K562 (cell line): ENCODE results near the gene TEP1. TPM values are rescaled to one million over a fixed set of nuclear protein-coding genes. Genes with fewer than 3 reads are reported as not detected.

Experiments used
- ATAC-seq: fragments of 200-7000 bp; cut with Tn5 transposase; 3 replicates; pipeline ENCODE4 v1.9.1; 2020; ENCODE audit warnings: moderate library complexity
- BruUV-seq: library from RNA; stranded (reverse); fragments of 400-500 nt; replicated peaks from 2 replicates; lab custom pipeline; 2021; lab: Mats Ljungman, UMichigan
- CTCF ChIA-PET: fragments of 300-600 bp; formaldehyde crosslinking; extraction: SDS; loops from one replicate; lab custom pipeline; 2021; ENCODE audit warnings: low intra/inter-chr PET ratio; lab: Yijun Ruan, JAX
- POLR2A ChIA-PET: fragments of 300-600, 350-650 bp; sonication (Branson Sonifier 250); formaldehyde crosslinking; extraction: SDS; loops from one replicate; lab custom pipeline; 2021; ENCODE audit warnings: antibody characterized with exemption, inconsistent platforms; lab: Yijun Ruan, JAX
- DNase-seq, 4 experiments: peaks; one replicate each; pipeline versions ENCODE4 v3.0.0 to v3.0.0-alpha.2; 2011 to 2018; ENCODE audit warnings: low spot score in 3 of 4, mixed read lengths in 3 of 4; ENCODE audit errors: extremely low read depth in 1 of 4
- FAIRE-seq: peaks from 2 replicates; lab custom pipeline; 2011; peaks lifted over from hg19 to GRCh38; lab: Jason Lieb, UNC
- H2AFZ ChIP-seq: 2 replicates; pipeline ENCODE4 v1.6.0; 2011; ENCODE audit warnings: low read depth, low read length, control low read depth, inconsistent platforms
- H3K27ac ChIP-seq: fragments of 200-600 bp; 3 replicates; pipeline ENCODE4 v1.8.0; 2011; ENCODE audit warnings: low read depth, mild to moderate bottlenecking, control low read depth, inconsistent platforms, low read length, moderate library complexity, mixed read lengths; ENCODE audit errors: extremely low read depth
- H3K27me3 ChIP-seq, 2 experiments: fragments of 300-600 bp in 1 of 2; 2 replicates in 1 of 2; 3 replicates in 1 of 2; pipeline versions ENCODE4 v1.6.0 to v1.8.0; 2011; ENCODE audit warnings: inconsistent platforms in 2 of 2, low read length in 2 of 2, mild to moderate bottlenecking in 1 of 2, mixed read lengths in 1 of 2, moderate library complexity in 1 of 2; ENCODE audit not compliant: control insufficient read depth in 2 of 2, insufficient read depth in 2 of 2
- H3K36me3 ChIP-seq: fragments of 300-600 bp; 3 replicates; pipeline ENCODE4 v1.8.0; 2011; ENCODE audit warnings: mild to moderate bottlenecking, low read length, inconsistent platforms; ENCODE audit not compliant: control insufficient read depth, insufficient read depth
- H3K4me1 ChIP-seq, 2 experiments: fragments of 200-600 bp in 1 of 2; replicated peaks in 1 of 2; 2 replicates in 1 of 2; 3 replicates in 1 of 2; pipeline versions ENCODE4 v1.5.1 to v1.8.0; 2011; ENCODE audit warnings: inconsistent platforms in 2 of 2, low read length in 2 of 2, mild to moderate bottlenecking in 1 of 2, mixed read lengths in 1 of 2, moderate library complexity in 1 of 2; ENCODE audit not compliant: control insufficient read depth in 2 of 2, insufficient read depth in 2 of 2
- H3K4me2 ChIP-seq: 2 replicates; pipeline ENCODE4 v1.6.1; 2011; ENCODE audit warnings: low read length, control low read depth, inconsistent platforms, mixed read lengths; ENCODE audit not compliant: insufficient read depth
- H3K4me3 ChIP-seq: fragments of 200-600 bp; sonication (generic), shearing (Covaris generic); 2 replicates; pipeline ENCODE4 v1.5.1; 2016; ENCODE audit warnings: control low read depth, inconsistent platforms
- H3K79me2 ChIP-seq: fragments of 200-600 bp; 3 replicates; pipeline ENCODE4 v1.8.0; 2011; ENCODE audit warnings: low read length, inconsistent platforms; ENCODE audit not compliant: control insufficient read depth, insufficient read depth
- H3K9ac ChIP-seq, 2 experiments: 2 replicates each; pipeline versions ENCODE4 v1.6.0 to v1.6.1; 2011; ENCODE audit warnings: low read depth in 2 of 2, low read length in 2 of 2, control low read depth in 1 of 2, inconsistent platforms in 1 of 2, mild to moderate bottlenecking in 1 of 2, mixed read lengths in 1 of 2; ENCODE audit not compliant: insufficient read depth in 1 of 2
- H3K9me1 ChIP-seq: one replicate; pipeline ENCODE4 v1.6.0; 2011; ENCODE audit warnings: inconsistent platforms, mild to moderate bottlenecking, low read length, moderate library complexity; ENCODE audit not compliant: control insufficient read depth, insufficient read depth
- H3K9me3 ChIP-seq: replicated peaks from 2 replicates; pipeline ENCODE4 v1.5.1; 2011; ENCODE audit warnings: low read depth, low read length, inconsistent platforms; ENCODE audit not compliant: control insufficient read depth, insufficient read depth
- H4K20me1 ChIP-seq: replicated peaks from 2 replicates; pipeline ENCODE4 v1.6.1; 2011; ENCODE audit warnings: low read length, inconsistent platforms, mixed read lengths; ENCODE audit not compliant: control insufficient read depth, insufficient read depth
- ELF1 ChIP-seq: fragments of 200-800 bp; sonication (Bioruptor generic); IDR thresholded peaks from 2 replicates; pipeline ENCODE4 v1.6.1; 2016; ENCODE audit warnings: missing genetic modification characterization, missing compliant biosample characterization
- ETV5 ChIP-seq: sonication (generic); formaldehyde crosslinking; IDR thresholded peaks from 2 replicates; pipeline ENCODE4 v1.4.0; 2020; ENCODE audit warnings: low read depth, mild to moderate bottlenecking, missing genetic modification reagents
- MEIS2 ChIP-seq: fragments of 450-650 bp; IDR thresholded peaks from 2 replicates; pipeline ENCODE4 v1.6.1; 2014; ENCODE audit warnings: mild to moderate bottlenecking; ENCODE audit not compliant: partially characterized antibody
- NFE2 ChIP-seq: IDR thresholded peaks from 2 replicates; pipeline ENCODE4 v1.6.1; 2014; ENCODE audit warnings: antibody characterized with exemption, low read depth
- NFIX ChIP-seq: fragments of 250-450 bp; sonication (Bioruptor Pico); IDR thresholded peaks from 2 replicates; pipeline ENCODE4 v1.4.0; 2020; ENCODE audit warnings: low read depth, mild to moderate bottlenecking, moderate library complexity
- POLR2H ChIP-seq: IDR thresholded peaks from 2 replicates; pipeline ENCODE4 v1.6.1; 2016; ENCODE audit warnings: missing genetic modification characterization, low read depth, mild to moderate bottlenecking, control low read depth, missing compliant biosample characterization, moderate library complexity
- SMAD3 ChIP-seq: fragments of 450-650 bp; formaldehyde crosslinking; conservative IDR thresholded peaks from 2 replicates; pipeline ENCODE4 v1.4.0; 2020; ENCODE audit warnings: mild to moderate bottlenecking
- ZNF311 ChIP-seq: fragments of 250-450 bp; sonication (Bioruptor Pico); IDR thresholded peaks from 2 replicates; pipeline ENCODE4 v1.4.0; 2020; ENCODE audit warnings: mild to moderate bottlenecking, moderate library complexity
- ZNF561 ChIP-seq: fragments of 450-650 bp; formaldehyde crosslinking; conservative IDR thresholded peaks from 2 replicates; pipeline ENCODE4 v1.4.0; 2020; ENCODE audit warnings: mild to moderate bottlenecking, moderate library complexity
- WGBS: fragments of 100-300 bp; shearing (Covaris generic); methylation state at CpG from one replicate; pipeline ENCODE4 v1.1.6; 2016; ENCODE audit warnings: low coverage, mixed read lengths; ENCODE audit not compliant: insufficient coverage; ENCODE audit errors: missing lambda C conversion rate; 5-methylcytosine and 5-hydroxymethylcytosine counted together
- in situ Hi-C: fragments of 300-500 bp; cut with MboI; formaldehyde crosslinking; loops from 4 replicates; pipeline ENCODE4 v1.15.0; 2018; ENCODE audit warnings: inconsistent platforms, mixed read lengths
- intact Hi-C: fragments of 100-400 bp; cut with micrococcal nuclease; formaldehyde crosslinking; loops from 2 replicates; pipeline ENCODE4 v1.14.2; 2022
- polyA plus RNA-seq, 8 experiments: library from polyadenylated mRNA; depleted of rRNA in 4 of 8; stranded (reverse) in 5 of 8; unstranded in 3 of 8; fragments of >200 nt; fragmentation: Nextera tagmentation in 2 of 8; fragmentation: Illumina TruSeq in 1 of 8; extraction: Ambion mirVana in 2 of 8; extraction: Trizol in 1 of 8; gene quantifications; 2 replicates each; pipeline versions ENCODE4 v1.2.1 to v1.2.3, GENCODE V29; 2011 to 2014; ENCODE audit warnings: inconsistent platforms in 1 of 8, missing spikeins in 1 of 8
- total RNA-seq, 7 experiments: library from RNA; depleted of rRNA in 6 of 7; stranded (reverse); fragments of >200 nt in 6 of 7; fragmentation: Illumina TruSeq in 2 of 7; extraction: Trizol in 2 of 7; gene quantifications; 2 replicates each; pipeline versions ENCODE4 v1.2.1 to v1.2.3, GENCODE V29; 2011 to 2021; ENCODE audit warnings: low replicate concordance in 1 of 7
- TF ChIP-seq, protein P1 (sequence below), 2 experiments: fragments of 250-450 bp in 1 of 2; fragments of 450-650 bp in 1 of 2; sonication (Bioruptor Pico) in 1 of 2; IDR thresholded peaks; 2 replicates each; pipeline versions ENCODE4 v1.6.1 to v1.8.0; 2016 to 2021; ENCODE audit warnings: mild to moderate bottlenecking in 2 of 2, moderate library complexity in 2 of 2, missing compliant biosample characterization in 1 of 2, missing genetic modification characterization in 1 of 2
- TF ChIP-seq, protein P2 (sequence below), 3 experiments: IDR thresholded peaks in 2 of 3; conservative IDR thresholded peaks in 1 of 3; 2 replicates each; pipeline ENCODE4 v1.5.1; 2011 to 2012; ENCODE audit warnings: low read length in 3 of 3, mild to moderate bottlenecking in 3 of 3, control low read depth in 2 of 3, improper control_type of control experiment in 1 of 3, inconsistent platforms in 1 of 3, low read depth in 1 of 3, mixed read lengths in 1 of 3, moderate library complexity in 1 of 3; ENCODE audit not compliant: insufficient read depth in 2 of 3
- TF ChIP-seq, protein P3 (sequence below): fragments of 450-650 bp; IDR thresholded peaks from 2 replicates; pipeline ENCODE4 v1.6.1; 2016; ENCODE audit warnings: antibody characterized with exemption
- TF ChIP-seq, protein P4 (sequence below), 2 experiments: IDR thresholded peaks in 1 of 2; conservative IDR thresholded peaks in 1 of 2; 2 replicates each; pipeline ENCODE4 v1.6.1; 2016; ENCODE audit warnings: low read depth in 2 of 2, mild to moderate bottlenecking in 1 of 2, missing compliant biosample characterization in 1 of 2, missing genetic modification characterization in 1 of 2, moderate library complexity in 1 of 2

TEP1 gene
- total and polyA plus RNA-seq, 9 of the 15 experiments (the other 6 are each of a cell fraction or from before 2014, with no cell fraction given) = 1.0 to 12.2 (median 7.1) TPM

DNA sequence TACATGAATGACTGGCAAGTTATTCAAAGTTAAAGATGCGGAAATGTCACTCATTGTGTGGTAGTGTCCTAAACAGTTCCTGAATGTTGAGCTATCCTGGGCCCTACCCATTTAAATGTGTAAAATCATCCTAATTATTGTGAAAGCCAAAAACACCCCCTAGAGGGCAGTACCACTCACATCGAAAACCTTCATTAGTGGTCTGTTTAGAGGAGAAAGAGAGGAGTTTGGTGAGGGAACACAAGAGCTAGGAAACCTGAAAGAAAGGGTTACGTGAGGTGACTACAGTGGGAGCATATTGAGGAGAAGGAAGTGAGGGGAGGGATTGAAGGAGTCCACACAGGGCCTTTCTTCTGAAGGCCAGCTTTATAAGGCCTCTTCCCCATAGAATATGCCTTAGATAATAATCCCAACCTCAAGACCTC is 2.5 kb upstream of the TEP1 start (continued):
- TF ChIP-seq ETV5 (no peak), ZNF561 (CRISPR knock-in tag) (no peak), NFE2 (peak; percentile 48; the same call in 1 of the 2 replicates), SMAD3 (CRISPR knock-in tag) (no peak), NFIX (no peak)
- TF ChIP-seq, protein P1, sequence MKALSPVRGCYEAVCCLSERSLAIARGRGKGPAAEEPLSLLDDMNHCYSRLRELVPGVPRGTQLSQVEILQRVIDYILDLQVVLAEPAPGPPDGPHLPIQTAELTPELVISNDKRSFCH (CRISPR knock-in tag; IDR thresholded peaks at IDR 0.05) = no peak
- TF ChIP-seq, protein P1 (tag; IDR thresholded peaks at IDR 0.05) = no peak
- TF ChIP-seq, protein P2, sequence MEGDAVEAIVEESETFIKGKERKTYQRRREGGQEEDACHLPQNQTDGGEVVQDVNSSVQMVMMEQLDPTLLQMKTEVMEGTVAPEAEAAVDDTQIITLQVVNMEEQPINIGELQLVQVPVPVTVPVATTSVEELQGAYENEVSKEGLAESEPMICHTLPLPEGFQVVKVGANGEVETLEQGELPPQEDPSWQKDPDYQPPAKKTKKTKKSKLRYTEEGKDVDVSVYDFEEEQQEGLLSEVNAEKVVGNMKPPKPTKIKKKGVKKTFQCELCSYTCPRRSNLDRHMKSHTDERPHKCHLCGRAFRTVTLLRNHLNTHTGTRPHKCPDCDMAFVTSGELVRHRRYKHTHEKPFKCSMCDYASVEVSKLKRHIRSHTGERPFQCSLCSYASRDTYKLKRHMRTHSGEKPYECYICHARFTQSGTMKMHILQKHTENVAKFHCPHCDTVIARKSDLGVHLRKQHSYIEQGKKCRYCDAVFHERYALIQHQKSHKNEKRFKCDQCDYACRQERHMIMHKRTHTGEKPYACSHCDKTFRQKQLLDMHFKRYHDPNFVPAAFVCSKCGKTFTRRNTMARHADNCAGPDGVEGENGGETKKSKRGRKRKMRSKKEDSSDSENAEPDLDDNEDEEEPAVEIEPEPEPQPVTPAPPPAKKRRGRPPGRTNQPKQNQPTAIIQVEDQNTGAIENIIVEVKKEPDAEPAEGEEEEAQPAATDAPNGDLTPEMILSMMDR (IDR thresholded peaks at IDR 0.05 in 2 of 3, conservative IDR thresholded peaks at IDR 0.05 in 1 of 3; ENCODE audit: insufficient read depth in 2 of 3, low read depth in 1 of 3, low read length in 3 of 3) = peak; percentile 52 to 69 (median 67); a peak in 5 of 6 replicates

DNA sequence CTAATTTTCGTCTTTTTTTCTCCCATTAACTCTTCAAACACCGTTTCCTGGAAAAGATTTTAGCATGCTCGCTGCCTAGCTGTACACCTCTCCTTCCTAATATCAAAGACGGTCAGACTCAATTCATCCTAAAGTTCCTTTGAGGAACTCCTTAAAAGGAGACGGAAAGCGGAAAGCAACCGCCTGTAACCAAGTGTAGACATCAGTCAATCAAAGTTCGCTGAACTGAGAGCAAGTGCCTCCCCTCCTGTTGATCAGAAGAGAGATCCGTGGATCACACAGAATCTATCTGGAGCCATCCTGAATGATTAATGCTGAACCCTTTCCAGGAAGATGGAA is 412 bp upstream of the TEP1 start:
- in situ Hi-C loops = loop anchor here (10.0 kb wide), 1 partner anchor 191 kb away; no protein-coding TSS in a partner anchor
- H3K4me2 ChIP-seq = peak overlapping the region; percentile 95
- H3K9ac ChIP-seq = peak overlapping the region; percentile 78 to 95
- H3K27me3 ChIP-seq = no peaks in the 10 kb centered on the region
- peak overlapping the region; percentile 93 for H3K4me3 ChIP-seq
- CTCF ChIA-PET = no interaction called here
- intact Hi-C loops = loop anchor here (1.0 to 5.0 kb wide), 4 partner anchors 42 to 193 kb away; partner anchors contain the start of genes APEX1 and PARP2
- TSS peak; percentile 88 for BruUV-seq
- POLR2A ChIA-PET = interaction anchor here (0.7 to 1.8 kb wide), 4 partner anchors 11 to 48 kb away, joined by 3 to 5 read pairs (median 4); partner anchors contain the start of gene PIP4P1
- no peaks in the 10 kb centered on the region for H3K9me1 ChIP-seq
- peak overlapping the region; percentile 73 for H3K27ac ChIP-seq
- 0% methylated on average over 5 of the region's 9 CpGs for WGBS
- DNase-seq (peak in 1 of 4 experiments; percentile 34), ATAC-seq (peak; percentile 36), FAIRE-seq (peak; percentile 40)
- no peaks in the 10 kb centered on the region for H3K36me3 ChIP-seq
- H3K79me2 ChIP-seq = no peaks in the 10 kb centered on the region; the same call in none of the 3 replicates
- no peaks in the 10 kb centered on the region for H3K9me3 ChIP-seq
- H4K20me1 ChIP-seq = no peaks in the 10 kb centered on the region
- H3K4me1 ChIP-seq = peaks cover 6 to 13% of the 10 kb centered on the region in 2 experiments; a peak in 4 of 5 replicates
- peak overlapping the region; percentile 99 for H2AFZ ChIP-seq
- TF ChIP-seq, protein P3, sequence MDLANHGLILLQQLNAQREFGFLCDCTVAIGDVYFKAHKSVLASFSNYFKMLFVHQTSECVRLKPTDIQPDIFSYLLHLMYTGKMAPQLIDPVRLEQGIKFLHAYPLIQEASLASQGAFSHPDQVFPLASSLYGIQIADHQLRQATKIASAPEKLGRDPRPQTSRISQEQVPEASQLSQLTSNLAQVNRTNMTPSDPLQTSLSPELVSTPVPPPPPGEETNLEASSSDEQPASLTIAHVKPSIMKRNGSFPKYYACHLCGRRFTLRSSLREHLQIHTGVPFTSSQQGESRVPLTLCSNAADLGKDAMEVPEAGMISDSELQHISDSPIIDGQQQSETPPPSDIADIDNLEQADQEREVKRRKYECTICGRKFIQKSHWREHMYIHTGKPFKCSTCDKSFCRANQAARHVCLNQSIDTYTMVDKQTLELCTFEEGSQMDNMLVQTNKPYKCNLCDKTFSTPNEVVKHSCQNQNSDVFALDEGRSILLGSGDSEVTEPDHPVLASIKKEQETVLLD = no peak
- TF ChIP-seq, protein P4, sequence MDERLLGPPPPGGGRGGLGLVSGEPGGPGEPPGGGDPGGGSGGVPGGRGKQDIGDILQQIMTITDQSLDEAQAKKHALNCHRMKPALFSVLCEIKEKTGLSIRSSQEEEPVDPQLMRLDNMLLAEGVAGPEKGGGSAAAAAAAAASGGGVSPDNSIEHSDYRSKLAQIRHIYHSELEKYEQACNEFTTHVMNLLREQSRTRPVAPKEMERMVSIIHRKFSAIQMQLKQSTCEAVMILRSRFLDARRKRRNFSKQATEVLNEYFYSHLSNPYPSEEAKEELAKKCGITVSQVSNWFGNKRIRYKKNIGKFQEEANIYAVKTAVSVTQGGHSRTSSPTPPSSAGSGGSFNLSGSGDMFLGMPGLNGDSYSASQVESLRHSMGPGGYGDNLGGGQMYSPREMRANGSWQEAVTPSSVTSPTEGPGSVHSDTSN (CRISPR knock-in tag; IDR thresholded peaks at IDR 0.05; ENCODE audit: low read depth) = no peak
- TF ChIP-seq, protein P4 (tag; conservative IDR thresholded peaks at IDR 0.05; ENCODE audit: low read depth) = 0 out of 2 replicates have a peak, but pooled peaks have one; percentile 56
- TF ChIP-seq ZNF311 (CRISPR knock-in tag) = no peak
- peak; percentile 43 for TF ChIP-seq MEIS2
- TF ChIP-seq POLR2H (tag) = peak; percentile 3; the same call in 1 of the 2 replicates
- 0 out of 2 replicates have a peak, but pooled peaks have one; percentile 16 for TF ChIP-seq ELF1
